ENCODE results near the gene IL1RL2. TPM values are rescaled to one million over a fixed set of nuclear protein-coding genes. Genes with fewer than 3 reads are reported as not detected.

IL1RL2 gene
- 0.50 and 0.74 TPM in 2 replicates for total RNA-seq

DNA sequence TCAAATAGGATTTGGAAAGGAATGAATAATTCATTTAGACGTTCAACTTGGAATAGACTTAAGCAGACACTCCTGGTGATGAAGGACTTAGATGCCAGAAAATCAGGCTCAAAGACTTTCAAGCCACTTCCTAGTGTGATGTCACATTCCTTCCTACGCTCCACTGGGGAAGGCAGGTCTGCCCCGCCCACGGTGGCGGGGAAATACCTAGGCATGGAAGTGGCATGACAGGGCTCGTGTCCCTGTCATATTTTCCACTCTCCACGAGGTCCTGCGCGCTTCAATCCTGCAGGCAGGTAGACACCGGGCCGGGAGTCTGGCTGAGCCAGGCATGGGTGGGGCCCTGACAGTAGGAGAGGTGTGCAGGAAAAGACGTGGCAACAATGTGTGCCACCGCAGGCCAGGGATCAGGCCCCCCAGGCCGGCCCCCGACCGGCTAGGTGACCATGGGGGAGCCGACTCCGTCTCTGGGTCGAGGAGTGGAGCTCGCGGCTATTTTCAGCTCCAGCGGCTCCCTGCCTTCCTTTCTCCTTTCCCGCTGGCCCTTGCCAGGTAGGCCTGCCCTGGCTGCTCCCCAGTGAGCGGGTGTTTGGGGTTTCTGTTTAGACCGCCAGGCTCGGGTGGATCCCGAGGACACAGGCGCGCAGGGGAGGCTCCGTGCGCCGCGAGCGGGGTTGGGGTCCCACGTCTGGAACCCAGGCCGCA, at the start of gene IL1RL2:
Gene IL1RL2, plus strand, starts transcription at position 233 of the 705 bp plus-strand sequence. CDS start 845 bp downstream, outside the sequence.

DNA sequence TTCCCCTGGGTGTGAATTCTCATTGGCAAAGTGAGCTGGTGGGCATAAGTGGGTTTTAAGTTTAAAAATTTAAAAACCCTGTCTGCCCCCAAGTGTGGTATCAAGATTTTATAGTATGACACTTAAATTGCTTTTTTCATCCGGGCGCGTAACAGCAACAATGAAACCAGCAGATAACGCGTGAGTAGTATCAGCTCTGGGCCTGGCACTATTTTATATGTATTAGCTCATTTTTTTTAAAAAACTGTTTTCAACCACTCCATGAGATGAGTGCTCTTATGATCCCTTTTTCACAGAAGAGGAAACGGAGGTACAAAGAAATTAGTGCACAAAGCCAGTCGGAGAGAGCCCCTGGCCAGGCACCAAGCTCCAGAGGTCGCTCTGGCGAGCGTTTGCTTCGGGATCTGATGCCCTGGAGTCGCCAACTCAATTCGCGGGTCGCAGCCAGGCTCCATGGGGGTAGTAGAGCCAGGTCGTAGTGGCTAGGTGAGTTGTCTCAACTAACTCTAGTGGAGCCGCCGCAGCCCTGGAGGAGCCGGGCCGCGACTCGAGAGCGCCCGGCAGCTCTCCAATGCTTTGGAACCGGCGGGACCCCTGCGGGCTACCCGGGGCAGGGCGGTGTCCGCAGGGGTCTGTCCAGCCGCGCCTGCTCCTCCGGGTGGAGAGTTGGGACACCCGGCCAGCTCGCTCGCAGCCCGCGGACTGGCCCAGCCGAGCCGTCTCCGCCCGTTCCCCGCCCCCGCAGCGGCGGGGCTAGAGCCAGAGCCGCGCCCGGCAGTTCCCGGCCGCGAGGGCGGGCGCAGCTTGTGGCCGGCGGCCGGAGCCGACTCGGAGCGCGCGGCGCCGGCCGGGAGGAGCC, 44.6 kb upstream of the IL1RL2 start, which contains the start of gene IL1R1:
Gene IL1R1, plus strand, starts transcription at position 777 of the 859 bp plus-strand sequence. CDS start 14,979 bp downstream, outside the sequence.

Other genes with a start within 250 kb of the IL1RL2 start
- gene IL1R2, start 195.1 kb upstream of the IL1RL2 start, total RNA-seq: 0.50 and 0.74 TPM in 2 replicates
- gene IL1R1, start 44.3 kb upstream of the IL1RL2 start, total RNA-seq: 37.0 and 38.8 TPM in 2 replicates
- gene IL1RL1, start 124.5 kb downstream of the IL1RL2 start, total RNA-seq: 0.17 and 0.89 TPM in 2 replicates
- 1.0 and 1.3 TPM in 2 replicates for gene IL18R1, start 168.8 kb downstream of the IL1RL2 start, total RNA-seq
- not detected in 2 replicates for gene IL18RAP, start 236.1 kb downstream of the IL1RL2 start, total RNA-seq

All from bronchus fibroblast of lung (primary cell).